NCI-H187 (cell line): Measurements from ENCODE around the gene GNG7.
"Not testable (repeated sequence)": the region's sequence is repeated elsewhere in the genome, so short reads cannot be mapped to it uniquely, and the experiment has no call there.

ENCODE experiments used
- DNase-seq, 2 experiments: peaks; one replicate each; lab custom pipeline; 2025; lab: John Stamatoyannopoulos, UW

GNG7 gene

GRCh38 chr19:2551172-2551863, 151.2 kb downstream of the GNG7 start:
- no peak for DNase-seq

GRCh38 chr19:2550431-2551171, 151.9 kb downstream of the GNG7 start:
- DNase-seq, result no peak

- DNase-seq, result no peak
These were observed 152.7 kb downstream of the GNG7 start for GRCh38 chr19:2549701-2550191.

GRCh38 chr19:2548966-2549365, 153.5 kb downstream of the GNG7 start:
- no peak for DNase-seq

- DNase-seq, result no peak
These were observed 154.8 kb downstream of the GNG7 start for GRCh38 chr19:2547721-2548120.

GRCh38 chr19:2547033-2547680, 155.3 kb downstream of the GNG7 start:
- DNase-seq, result no peak

GRCh38 chr19:2546128-2547032, 156.1 kb downstream of the GNG7 start:
- no peak for DNase-seq

GRCh38 chr19:2545416-2546127, 156.9 kb downstream of the GNG7 start:
- DNase-seq, result not testable (repeated sequence)

GRCh38 chr19:2544576-2545415, 157.7 kb downstream of the GNG7 start:
- no peak for DNase-seq

GRCh38 chr19:2543463-2544442, 158.7 kb downstream of the GNG7 start:
- DNase-seq, result no peak

- not testable (repeated sequence) for DNase-seq
These were observed 159.4 kb downstream of the GNG7 start for GRCh38 chr19:2543072-2543462.

GRCh38 chr19:2542341-2543069, 160.0 kb downstream of the GNG7 start:
- no peak for DNase-seq

GRCh38 chr19:2540646-2541454, 161.6 kb downstream of the GNG7 start:
- no peak for DNase-seq

- DNase-seq, result no peak
These were observed 162.2 kb downstream of the GNG7 start for GRCh38 chr19:2540251-2540645.

- no peak for DNase-seq
These were observed 164.3 kb downstream of the GNG7 start for GRCh38 chr19:2538096-2538757.

GRCh38 chr19:2537584-2537983, 164.9 kb downstream of the GNG7 start:
- DNase-seq, result not testable (repeated sequence)

GRCh38 chr19:2536461-2536860, 166.0 kb downstream of the GNG7 start:
- no peak for DNase-seq
